ENCODE results near the gene RPRD2.

GRCh38 chr1:150476754-150477153 lies 112.8 kb downstream of the RPRD2 start:
- no peak for TF ChIP-seq CTCF (IDR thresholded peaks at IDR 0.05; ENCODE audit: insufficient read depth, low read depth, low read length)
- no peak for TF ChIP-seq EZH2 (IDR thresholded peaks at IDR 0.05; ENCODE audit: insufficient read depth, low read length)

Data from astrocyte (in vitro differentiated cells and primary cell).